HG02884 (cell line): ENCODE results near the gene HMCES.
A peak's percentile ranks its signal among the peaks of the same experiment; 100 is the strongest.
"Not testable (repeated sequence)": the region's sequence is repeated elsewhere in the genome, so short reads cannot be mapped to it uniquely, and the experiment has no call there.

Source experiments
- ATAC-seq: cut with Tn5 transposase; IDR thresholded peaks from one replicate; pipeline ENCODE4 v1.9.1; 2021; ENCODE audit warnings: mild to moderate bottlenecking, moderate library complexity; ENCODE audit not compliant: unreplicated experiment

The HMCES gene

GRCh38 chr3:129256270-129256669 lies 22.4 kb upstream of the HMCES start:
- no peak for ATAC-seq

- ATAC-seq: no peak
Observed at GRCh38 chr3:129257609-129258008, 21.1 kb upstream of the HMCES start.

- no peak for ATAC-seq
Observed at GRCh38 chr3:129259612-129260477, 18.8 kb upstream of the HMCES start.

- no peak for ATAC-seq
Observed at GRCh38 chr3:129260606-129261005, 18.1 kb upstream of the HMCES start.

- no peak for ATAC-seq
Observed at GRCh38 chr3:129261894-129262293, 16.8 kb upstream of the HMCES start.

- no peak for ATAC-seq
Observed at GRCh38 chr3:129263161-129263910, 15.3 kb upstream of the HMCES start.

GRCh38 chr3:129264994-129265393 lies 13.7 kb upstream of the HMCES start:
- not testable (repeated sequence) for ATAC-seq

GRCh38 chr3:129266651-129267050 lies 12.0 kb upstream of the HMCES start:
- ATAC-seq: no peak

- ATAC-seq: no peak
Observed at GRCh38 chr3:129268396-129268795, 10.3 kb upstream of the HMCES start.

- ATAC-seq: no peak
Observed at GRCh38 chr3:129271674-129272073, 7.0 kb upstream of the HMCES start.

GRCh38 chr3:129276385-129276784 lies 2.3 kb upstream of the HMCES start:
- ATAC-seq: peak; percentile 79

GRCh38 chr3:129277829-129278271 lies 820 bp upstream of the HMCES start:
- ATAC-seq: no peak

- ATAC-seq: no peak
Observed at GRCh38 chr3:129278966-129279906, 566 bp downstream of the HMCES start.

GRCh38 chr3:129280183-129280582 lies 1.5 kb downstream of the HMCES start:
- ATAC-seq: no peak

GRCh38 chr3:129281726-129282125 lies 3.1 kb downstream of the HMCES start:
- ATAC-seq: no peak

- peak; percentile 72 for ATAC-seq
Observed at GRCh38 chr3:129282727-129283327, 4.2 kb downstream of the HMCES start.

GRCh38 chr3:129286081-129286480 lies 7.4 kb downstream of the HMCES start:
- no peak for ATAC-seq

GRCh38 chr3:129288446-129288845 lies 9.8 kb downstream of the HMCES start:
- no peak for ATAC-seq

- no peak for ATAC-seq
Observed at GRCh38 chr3:129289201-129289921, 10.7 kb downstream of the HMCES start.
